Ammon's horn (tissue), 1 donor: ENCODE data around the gene TSR3.
A peak's percentile ranks its signal among the peaks of the same experiment; 100 is the strongest.

Experiments used
- DNase-seq: peaks from one replicate; pipeline ENCODE4 v3.0.0-alpha.2; 2016; ENCODE audit warnings: low spot score

The TSR3 gene

DNA sequence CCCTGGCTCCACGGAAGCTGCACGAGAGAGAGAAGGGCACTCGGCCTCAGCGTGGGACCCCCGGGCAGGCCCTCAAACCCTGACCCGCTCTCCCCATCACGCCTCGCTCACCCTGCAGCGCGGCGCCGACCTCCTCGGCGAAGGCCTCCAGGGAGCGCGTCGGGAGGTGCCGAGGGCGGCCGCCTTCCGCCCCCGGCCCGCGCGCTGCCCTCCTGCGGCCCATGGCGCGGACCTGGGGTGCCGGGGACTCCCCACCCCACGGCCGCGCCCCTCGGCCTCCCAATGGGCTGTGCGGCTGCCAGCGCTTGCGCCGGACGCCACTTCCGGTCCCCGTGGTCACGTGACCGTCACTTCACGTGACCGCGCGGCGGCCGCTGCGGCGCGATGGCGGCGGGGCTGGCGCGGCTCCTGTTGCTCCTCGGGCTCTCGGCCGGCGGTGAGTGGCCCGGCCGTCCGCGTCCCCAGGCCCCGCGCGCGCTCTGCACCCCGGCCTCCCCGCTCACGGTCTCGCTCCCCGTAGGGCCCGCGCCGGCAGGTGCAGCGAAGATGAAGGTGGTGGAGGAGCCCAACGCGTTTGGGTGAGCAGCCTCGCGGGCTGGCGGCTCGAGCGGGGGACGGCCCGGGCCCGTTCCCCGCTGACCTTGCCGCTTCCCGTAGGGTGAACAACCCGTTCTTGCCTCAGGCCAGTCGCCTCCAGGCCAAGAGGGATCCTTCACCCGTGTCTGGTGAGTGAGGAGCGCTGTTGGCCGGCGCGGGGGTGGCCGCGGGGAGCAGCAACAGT is at the start of gene TSR3, which contains the start of gene GNPTG:
Gene TSR3, minus strand, starts transcription at position 297 of the 781 bp plus-strand sequence. Its CDS starts 74 bp downstream, at position 223.
Gene GNPTG, plus strand, starts transcription at position 350 of the 781 bp plus-strand sequence. Its CDS starts 35 bp downstream, at position 385.
- DNase-seq = peak; percentile 78

DNA sequence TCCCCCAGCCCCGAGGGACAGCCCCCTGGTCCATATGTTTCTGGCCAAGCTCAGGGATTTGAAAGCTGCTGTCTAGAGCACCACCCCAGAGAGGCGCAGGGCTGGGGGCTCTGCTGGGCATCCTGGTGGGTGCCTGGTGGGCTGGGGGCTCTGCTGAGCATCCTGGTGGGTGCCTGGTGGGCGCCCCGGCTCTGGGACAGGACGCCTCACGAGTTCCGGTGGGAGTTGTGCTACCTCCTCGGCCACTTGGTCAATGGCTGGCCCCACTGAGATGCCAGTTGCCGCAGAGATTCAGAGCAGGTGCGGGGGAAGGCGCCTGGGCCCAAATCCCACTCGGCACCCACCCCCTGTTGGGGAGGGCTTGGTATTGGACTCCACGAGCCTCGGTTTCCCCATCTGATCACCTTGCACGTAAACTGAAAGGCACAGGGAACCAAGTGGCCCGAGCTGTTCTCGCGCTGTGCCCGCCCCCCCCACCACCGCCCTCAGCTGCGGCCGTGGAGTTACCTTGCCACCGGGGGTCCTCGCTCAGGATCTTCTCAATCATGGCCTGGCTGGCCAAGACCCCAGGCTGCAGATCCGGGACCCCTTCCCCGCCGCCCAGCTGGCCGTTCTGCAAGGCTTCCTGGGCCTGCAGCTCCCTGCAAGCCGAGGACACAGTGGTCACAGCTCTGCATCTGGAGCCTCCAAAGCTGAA is 49.5 kb upstream of the TSR3 start:
- no peak for DNase-seq

DNA sequence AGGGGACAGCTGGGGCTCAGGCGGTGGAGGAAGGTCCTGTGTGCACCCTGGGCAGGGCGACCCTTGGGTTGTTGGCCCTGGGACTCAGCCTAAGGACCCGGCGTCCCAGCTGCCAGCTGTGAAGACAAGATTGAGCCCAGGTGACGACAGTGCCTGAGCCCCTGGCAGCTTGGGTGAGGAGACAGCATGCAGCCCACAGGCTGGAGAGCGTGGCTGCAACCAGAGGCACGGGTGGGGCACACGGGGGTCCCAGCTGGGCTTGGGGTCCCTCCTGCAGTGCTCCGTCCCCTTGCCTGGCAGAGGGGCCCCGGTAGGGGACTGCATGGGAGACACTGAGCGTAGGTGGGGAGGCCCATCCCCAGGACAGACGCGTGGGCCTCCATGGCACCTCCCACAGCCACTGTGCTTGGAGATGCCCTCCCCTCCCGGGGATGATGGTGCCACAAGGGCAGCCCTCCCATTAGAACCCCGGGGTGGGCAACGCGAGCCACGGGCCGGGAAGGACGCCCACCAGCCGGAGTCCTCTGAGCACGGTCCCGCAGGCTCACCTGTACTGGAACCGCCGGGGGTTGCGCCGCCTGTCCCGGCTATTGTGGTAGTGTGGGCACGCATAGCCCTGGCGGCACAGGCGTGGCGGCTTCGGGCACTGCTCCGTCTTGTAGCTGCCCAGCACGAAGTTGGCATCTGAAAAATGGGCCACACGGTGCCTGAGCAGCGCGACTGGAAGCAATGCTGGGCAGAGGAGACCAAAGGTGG is 47.3 kb upstream of the TSR3 start:
- no peak for DNase-seq

- no peak for DNase-seq
Measured at GRCh38 chr16:1398351-1398750, 46.7 kb upstream of the TSR3 start.

GRCh38 chr16:1397779-1398178 is 46.1 kb upstream of the TSR3 start:
- no peak for DNase-seq

DNA sequence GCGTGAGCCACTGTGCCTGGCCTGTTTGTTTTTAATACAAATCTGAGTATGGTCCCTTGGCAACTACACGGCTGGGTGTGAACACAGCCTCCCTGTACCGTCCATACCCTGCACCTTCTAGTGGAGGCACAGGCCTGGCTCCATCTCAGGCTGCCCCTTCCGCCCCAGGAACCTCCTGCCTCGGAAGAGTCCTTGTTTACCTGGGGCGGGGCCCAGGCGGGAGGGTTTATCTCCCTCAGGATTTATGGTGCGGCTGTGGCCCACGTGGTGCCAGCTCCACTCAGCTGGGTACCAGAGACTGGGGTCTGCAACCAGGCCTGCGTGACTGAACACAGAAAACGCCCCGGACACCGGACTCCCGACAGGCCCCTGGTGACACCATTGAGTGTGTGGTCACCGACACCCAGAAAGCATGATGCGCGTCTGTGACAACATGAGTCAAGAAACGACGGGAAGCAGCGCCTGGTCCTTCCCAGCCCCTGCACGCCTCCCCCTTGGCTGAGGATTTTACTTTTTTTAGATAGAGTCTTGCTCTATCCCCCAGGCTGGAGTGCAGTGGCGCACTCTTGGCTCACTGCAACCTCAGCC is 43.9 kb upstream of the TSR3 start:
- DNase-seq = no peak

DNA sequence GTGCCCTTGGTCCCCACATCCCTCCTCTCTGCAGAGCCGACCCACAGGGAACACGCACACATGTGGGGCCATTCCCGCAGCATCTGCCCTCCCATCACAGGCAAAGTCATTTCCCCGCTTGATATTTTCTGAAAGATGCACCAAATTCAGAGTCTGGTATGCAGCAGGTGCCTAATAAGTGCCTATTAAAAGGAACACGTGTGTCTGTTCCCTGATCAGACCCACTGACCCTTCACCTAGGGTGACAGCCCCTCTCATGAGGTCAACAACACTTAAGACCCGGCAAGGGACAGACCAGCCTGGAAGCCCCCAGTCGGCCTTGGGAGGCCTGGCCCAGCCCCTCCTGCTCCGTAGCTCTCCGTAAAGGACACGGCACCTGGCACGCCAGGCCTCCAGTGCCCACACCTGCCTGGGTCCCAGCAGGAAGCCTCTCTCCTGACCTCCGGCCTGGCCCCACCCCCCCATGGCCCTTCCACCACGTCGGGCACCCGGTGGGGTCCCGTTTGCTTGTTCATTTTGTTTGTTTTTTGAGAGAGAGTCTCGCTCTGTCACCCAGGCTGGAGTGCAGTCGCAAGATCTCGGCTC is 42.8 kb upstream of the TSR3 start:
- no peak for DNase-seq

DNA sequence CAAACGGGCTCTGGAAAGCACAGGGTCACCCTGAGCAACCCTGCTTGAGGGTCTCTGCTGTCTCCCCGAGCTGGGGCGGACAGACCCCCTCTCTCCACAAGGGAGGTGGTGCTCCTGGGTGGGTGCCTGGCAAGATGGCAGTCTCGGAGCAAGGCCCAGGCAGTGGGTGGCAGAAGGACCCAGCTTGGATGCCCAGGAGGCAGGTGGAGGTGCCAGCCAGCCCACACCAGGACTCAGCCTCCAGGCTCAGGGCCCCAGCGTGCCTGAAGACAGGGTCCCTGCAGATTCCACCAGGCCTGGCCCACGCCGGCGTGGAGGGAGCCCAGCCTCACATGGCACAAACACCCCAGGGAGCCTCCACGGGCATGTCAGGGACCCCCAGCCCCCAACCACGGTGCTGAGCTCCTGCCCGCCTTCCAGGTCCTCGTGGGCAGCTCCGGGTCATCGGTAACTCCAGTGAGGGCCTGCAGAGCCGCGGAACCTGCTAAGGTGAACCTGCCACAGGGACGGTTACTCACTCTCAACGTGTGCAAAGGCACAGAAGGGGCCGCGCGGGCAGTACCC is 42.0 kb upstream of the TSR3 start:
- no peak for DNase-seq

DNA sequence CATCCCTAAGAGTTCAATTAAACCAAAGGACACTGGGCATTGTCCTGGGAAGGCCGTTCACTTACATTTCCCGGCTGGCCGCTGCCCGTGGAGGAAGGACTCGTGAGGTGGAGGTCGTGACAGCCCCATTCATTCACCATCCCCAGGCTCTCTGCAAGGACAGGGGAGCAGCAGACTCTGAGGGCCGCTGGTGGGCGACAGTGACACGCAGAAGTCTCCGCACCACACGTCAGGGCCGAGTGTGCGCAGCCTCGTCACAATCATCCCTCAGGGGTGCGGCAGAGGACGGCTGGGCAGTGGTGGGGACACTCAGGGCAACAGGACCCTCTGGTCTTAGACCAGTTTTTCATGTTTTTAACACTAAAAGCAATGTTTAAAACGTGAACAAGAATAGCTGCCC is 41.1 kb upstream of the TSR3 start:
- no peak for DNase-seq

- no peak for DNase-seq
Measured at GRCh38 chr16:1390239-1390779, 38.6 kb upstream of the TSR3 start.

DNA sequence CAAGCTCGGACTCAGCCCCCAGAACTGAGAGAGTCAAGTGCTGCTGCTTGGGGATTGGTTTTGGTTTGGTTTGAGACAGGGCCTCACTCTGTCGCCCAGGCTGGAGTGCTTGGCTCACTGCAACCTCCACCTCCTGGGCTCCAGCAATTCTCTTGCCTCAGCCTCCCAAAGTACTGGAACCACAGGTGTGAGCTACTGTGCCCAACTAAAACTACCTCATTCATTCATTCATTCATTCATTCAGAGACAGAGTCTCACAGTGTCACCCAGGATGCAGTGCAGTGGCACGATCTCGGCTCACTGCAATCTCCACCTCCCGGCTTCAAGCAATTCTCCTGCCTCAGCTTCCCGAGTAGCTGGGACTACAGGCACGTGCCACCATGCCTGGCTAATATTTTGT is 38.1 kb upstream of the TSR3 start:
- no peak for DNase-seq

- DNase-seq = no peak
Measured at GRCh38 chr16:1387331-1387730, 35.7 kb upstream of the TSR3 start.

DNA sequence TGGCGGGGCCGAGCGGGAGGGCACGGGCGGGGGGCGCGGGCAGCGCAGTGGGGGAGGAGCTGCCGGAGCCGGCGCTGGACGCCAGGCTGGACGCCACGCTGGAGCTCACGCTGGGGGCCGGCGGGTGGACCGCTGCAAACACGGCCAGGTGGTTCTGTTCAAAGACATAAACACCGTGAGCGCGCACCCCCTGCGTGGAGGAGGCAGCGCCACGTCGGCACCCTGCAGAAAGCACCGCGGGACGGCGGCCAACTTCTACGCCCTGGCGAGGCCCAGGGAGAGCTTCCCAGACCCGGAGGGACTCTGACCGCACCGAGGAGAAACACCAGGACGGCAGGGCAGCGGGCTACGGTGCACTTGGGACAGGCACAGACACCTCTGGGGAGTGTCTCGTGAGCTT is 33.6 kb upstream of the TSR3 start:
- no peak for DNase-seq

DNA sequence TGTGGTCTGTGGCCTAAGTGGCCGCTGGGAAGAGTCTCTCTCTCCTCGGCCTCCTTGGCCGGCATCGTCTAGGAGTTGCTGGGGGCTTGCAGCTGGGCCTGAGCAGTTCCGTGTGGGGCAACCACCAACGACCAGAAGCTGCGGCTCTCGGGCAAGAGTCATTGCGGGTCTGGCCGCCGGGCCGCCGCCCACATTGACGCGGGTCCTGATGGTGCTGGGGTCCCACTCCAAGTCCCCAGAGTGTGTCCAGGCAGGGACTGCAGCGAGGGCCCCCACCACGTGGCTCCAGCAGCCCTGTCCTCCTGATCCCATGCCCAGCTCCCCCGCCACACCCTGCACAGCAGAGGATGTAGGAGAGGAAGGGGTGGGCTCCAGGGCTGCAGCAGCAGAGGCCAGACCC is 31.9 kb upstream of the TSR3 start:
- DNase-seq = no peak

DNA sequence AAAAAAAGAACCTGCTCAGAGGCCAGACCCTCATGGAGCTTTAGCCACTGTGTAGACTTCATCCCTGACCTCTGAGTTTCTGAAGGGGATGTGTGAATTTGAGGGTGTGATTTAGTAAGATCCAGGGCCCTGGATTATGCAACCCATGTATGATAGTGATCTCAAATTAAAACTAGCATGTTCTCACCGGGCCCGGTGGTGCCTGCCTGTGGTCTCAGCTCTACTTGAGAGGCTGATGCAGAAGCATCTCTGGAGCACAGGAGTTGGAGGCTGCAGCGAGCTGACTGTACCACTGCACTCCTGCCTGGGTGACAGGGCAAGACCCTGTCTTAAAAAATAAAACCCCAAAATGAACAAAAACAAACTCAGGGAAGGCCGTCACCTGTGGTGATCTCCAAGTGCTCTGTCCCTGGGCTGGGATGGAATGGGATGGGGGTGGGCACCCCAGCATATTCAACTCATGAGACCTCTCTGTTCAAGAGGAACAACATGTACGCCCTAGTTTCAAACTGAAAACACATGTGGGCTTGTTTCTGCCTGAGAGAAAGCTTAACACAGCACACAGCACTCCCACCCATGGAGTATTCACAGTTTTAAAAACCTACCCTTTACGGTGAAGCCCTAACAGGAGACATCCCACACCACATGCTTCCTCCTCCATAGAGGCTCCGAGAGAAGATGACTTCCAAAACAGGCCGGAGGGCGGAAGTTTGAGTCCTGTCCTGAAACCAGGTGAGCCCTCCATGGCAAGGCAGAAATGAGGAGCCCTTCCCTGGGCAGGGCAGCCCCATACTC is 30.1 kb upstream of the TSR3 start:
- no peak for DNase-seq

- DNase-seq = no peak
Measured at GRCh38 chr16:1380195-1380594, 28.5 kb upstream of the TSR3 start.

GRCh38 chr16:1379304-1380076 is 27.8 kb upstream of the TSR3 start:
- DNase-seq = no peak

DNA sequence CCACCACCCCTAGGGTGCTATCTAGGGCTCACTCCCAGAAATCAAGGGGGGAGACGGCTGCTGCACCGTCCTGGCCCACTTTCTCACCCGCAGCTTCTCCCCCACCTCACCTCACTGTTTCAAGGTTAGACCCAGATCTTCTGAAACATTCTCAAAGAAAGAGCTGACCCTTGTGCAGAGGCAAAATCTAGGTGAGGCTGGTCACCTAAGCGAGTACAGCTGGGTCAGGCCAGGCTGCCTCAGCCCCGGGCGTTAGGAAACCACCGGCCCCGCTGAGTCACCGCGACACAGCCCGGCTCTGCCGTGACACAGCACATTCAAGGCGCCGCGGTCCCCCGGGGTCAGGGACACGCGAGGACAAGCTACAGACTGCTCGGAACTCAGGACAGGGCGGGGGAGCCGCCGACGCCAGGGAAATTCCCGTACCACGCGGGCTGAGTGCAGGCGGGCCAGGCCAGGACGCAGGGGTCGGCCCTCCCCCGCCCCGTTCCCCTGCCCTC is 27.2 kb upstream of the TSR3 start:
- peak; percentile 45 for DNase-seq

GRCh38 chr16:1378087-1378803 is 26.6 kb upstream of the TSR3 start:
- no peak for DNase-seq
